CD1c-positive myeloid dendritic cell (primary cell): Measurements from ENCODE around the gene HOXA13.

Experiments
- DNase-seq: peaks from one replicate; pipeline ENCODE4 v3.0.0-alpha.2; 2016; ENCODE audit errors: extremely low spot score

HOXA13 gene

GRCh38 chr7:27192546-27193334 lies 7.2 kb downstream of the HOXA13 start:
- peak; percentile 79 for DNase-seq

GRCh38 chr7:27191833-27192545 lies 7.9 kb downstream of the HOXA13 start:
- no peak for DNase-seq

GRCh38 chr7:27191161-27191731 lies 8.6 kb downstream of the HOXA13 start:
- DNase-seq: no peak

GRCh38 chr7:27189997-27190748 lies 9.7 kb downstream of the HOXA13 start:
- DNase-seq: no peak

GRCh38 chr7:27189295-27189996 lies 10.4 kb downstream of the HOXA13 start:
- DNase-seq: no peak

GRCh38 chr7:27188386-27189294 lies 11.3 kb downstream of the HOXA13 start:
- DNase-seq: no peak

- no peak for DNase-seq
These were observed 12.2 kb downstream of the HOXA13 start for GRCh38 chr7:27187475-27188385.

GRCh38 chr7:27186668-27187474 lies 13.0 kb downstream of the HOXA13 start:
- no peak for DNase-seq

GRCh38 chr7:27185854-27186667 lies 13.8 kb downstream of the HOXA13 start:
- DNase-seq: no peak

GRCh38 chr7:27185013-27185853 lies 14.7 kb downstream of the HOXA13 start, which contains the start of gene HOXA11:
TSS of gene HOXA11 (minus strand) at chr7:27185232. CDS start at chr7:27185144, 88 bp downstream.
- peak; percentile 41 for DNase-seq

- no peak for DNase-seq
These were observed 15.4 kb downstream of the HOXA13 start for GRCh38 chr7:27184337-27185012.

GRCh38 chr7:27183682-27184336 lies 16.1 kb downstream of the HOXA13 start:
- DNase-seq: no peak

- no peak for DNase-seq
These were observed 16.8 kb downstream of the HOXA13 start for GRCh38 chr7:27182861-27183681.

GRCh38 chr7:27182285-27182841 lies 17.5 kb downstream of the HOXA13 start:
- DNase-seq: no peak
